Cerebellar cortex (tissue), 1 donor: ENCODE measurements around the gene PIP4K2A.

Experiments used
- DNase-seq: peaks from one replicate; pipeline ENCODE4 v3.0.0-alpha.2; 2015; ENCODE audit warnings: low spot score

Gene PIP4K2A

GRCh38 chr10:22666287-22667092, 47.9 kb downstream of the PIP4K2A start:
- DNase-seq: no peak

- no peak for DNase-seq
Observed at GRCh38 chr10:22665329-22665728, 49.0 kb downstream of the PIP4K2A start.

GRCh38 chr10:22662733-22663330, 51.5 kb downstream of the PIP4K2A start:
- DNase-seq: no peak

- no peak for DNase-seq
Observed at GRCh38 chr10:22659866-22660265, 54.5 kb downstream of the PIP4K2A start.

- DNase-seq: no peak
Observed at GRCh38 chr10:22658745-22659410, 55.5 kb downstream of the PIP4K2A start.

GRCh38 chr10:22657566-22658225, 56.7 kb downstream of the PIP4K2A start:
- no peak for DNase-seq

GRCh38 chr10:22657024-22657423, 57.4 kb downstream of the PIP4K2A start:
- no peak for DNase-seq

- no peak for DNase-seq
Observed at GRCh38 chr10:22656036-22656435, 58.3 kb downstream of the PIP4K2A start.

- no peak for DNase-seq
Observed at GRCh38 chr10:22655312-22655981, 58.9 kb downstream of the PIP4K2A start.

- no peak for DNase-seq
Observed at GRCh38 chr10:22652988-22653481, 61.3 kb downstream of the PIP4K2A start.

GRCh38 chr10:22651276-22651980, 63.0 kb downstream of the PIP4K2A start:
- DNase-seq: no peak

- DNase-seq: no peak
Observed at GRCh38 chr10:22649994-22650393, 64.4 kb downstream of the PIP4K2A start.

- DNase-seq: no peak
Observed at GRCh38 chr10:22649390-22649841, 65.0 kb downstream of the PIP4K2A start.

- no peak for DNase-seq
Observed at GRCh38 chr10:22648547-22648961, 65.8 kb downstream of the PIP4K2A start.

GRCh38 chr10:22647244-22647643, 67.1 kb downstream of the PIP4K2A start:
- DNase-seq: no peak

- no peak for DNase-seq
Observed at GRCh38 chr10:22646388-22646853, 68.0 kb downstream of the PIP4K2A start.

GRCh38 chr10:22644222-22644621, 70.2 kb downstream of the PIP4K2A start:
- no peak for DNase-seq

GRCh38 chr10:22643775-22644174, 70.6 kb downstream of the PIP4K2A start:
- no peak for DNase-seq

- no peak for DNase-seq
Observed at GRCh38 chr10:22643116-22643515, 71.3 kb downstream of the PIP4K2A start.

GRCh38 chr10:22641743-22642142, 72.6 kb downstream of the PIP4K2A start:
- no peak for DNase-seq

- no peak for DNase-seq
Observed at GRCh38 chr10:22640359-22640758, 74.0 kb downstream of the PIP4K2A start.
